GM19043 (cell line): ENCODE results near the gene PPP2R2C.

ENCODE experiments used
- ATAC-seq: cut with Tn5 transposase; IDR thresholded peaks from one replicate; pipeline ENCODE4 v1.9.1; 2021; ENCODE audit warnings: low read depth; ENCODE audit not compliant: unreplicated experiment

PPP2R2C gene

DNA sequence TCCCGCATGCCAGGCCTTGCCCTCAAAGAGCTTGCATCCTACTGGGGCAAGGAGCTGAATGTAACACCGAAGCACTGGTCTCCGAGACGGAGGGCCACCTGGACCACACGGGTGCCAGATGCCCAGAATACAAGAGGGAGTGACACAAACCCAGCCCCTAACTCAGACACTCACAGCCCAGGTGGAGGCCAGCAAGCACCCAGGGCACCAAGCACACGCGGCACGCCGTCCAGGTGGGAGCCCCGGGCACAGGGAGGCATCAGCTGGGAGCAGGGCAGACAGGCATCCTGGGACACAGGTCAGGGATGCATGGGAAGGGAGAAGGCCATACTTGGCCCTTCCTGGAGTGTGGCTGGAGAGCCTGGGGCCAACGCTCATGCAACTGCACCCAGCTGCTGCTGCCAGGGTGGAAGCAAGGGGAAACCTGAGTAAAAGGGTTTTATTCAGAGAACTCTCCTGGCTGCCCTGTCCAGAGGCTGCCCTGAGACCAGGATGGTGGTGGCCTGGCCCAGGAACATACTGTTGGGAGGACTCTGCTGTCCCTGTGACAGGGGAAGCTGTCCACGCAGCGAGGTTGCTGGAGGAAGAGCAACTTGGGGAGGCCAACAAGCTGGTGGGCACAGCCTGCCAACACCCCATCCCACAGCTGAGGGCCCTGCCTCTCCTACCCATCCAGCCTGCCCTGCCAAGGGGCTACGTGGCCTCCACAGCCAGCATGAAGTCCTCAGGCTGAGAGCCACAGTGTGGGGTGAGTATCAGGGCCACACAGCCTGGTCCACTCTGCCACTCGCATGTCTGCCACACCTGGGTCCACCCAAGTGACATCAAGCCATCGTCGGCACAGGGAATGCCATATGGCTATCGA, 22.2 kb upstream of the PPP2R2C start:
- ATAC-seq, result no peak

DNA sequence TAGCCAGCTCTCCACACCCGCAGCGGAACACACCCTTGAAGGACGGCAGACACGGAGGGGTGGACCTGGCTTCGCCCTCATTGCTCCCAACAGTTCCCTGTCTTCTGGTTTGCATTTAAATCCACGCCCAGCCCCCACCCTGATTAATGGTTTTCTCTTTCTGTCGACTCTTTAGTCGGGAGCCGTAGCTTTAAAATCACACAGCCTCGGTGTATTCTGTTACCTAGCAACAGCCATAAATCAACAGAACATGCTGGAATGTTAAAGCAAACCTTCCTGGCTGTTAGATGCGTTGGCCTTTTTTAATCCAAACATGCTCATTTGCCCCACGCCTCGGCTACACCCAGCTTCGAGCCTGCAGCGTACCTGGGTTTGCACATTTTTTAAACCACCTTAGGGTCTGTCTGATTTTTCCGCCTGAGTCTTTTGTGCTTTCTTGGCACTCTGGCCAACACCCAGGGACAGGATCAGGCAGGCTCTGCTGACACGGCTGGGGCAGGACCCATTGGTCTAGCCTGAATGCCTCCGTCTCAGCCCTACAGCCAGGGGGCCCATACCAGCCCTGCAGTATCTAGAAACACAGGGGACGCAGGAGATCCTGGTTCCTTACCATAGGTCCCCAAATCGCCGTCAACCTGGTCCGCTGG, 21.4 kb upstream of the PPP2R2C start:
- ATAC-seq, result no peak

DNA sequence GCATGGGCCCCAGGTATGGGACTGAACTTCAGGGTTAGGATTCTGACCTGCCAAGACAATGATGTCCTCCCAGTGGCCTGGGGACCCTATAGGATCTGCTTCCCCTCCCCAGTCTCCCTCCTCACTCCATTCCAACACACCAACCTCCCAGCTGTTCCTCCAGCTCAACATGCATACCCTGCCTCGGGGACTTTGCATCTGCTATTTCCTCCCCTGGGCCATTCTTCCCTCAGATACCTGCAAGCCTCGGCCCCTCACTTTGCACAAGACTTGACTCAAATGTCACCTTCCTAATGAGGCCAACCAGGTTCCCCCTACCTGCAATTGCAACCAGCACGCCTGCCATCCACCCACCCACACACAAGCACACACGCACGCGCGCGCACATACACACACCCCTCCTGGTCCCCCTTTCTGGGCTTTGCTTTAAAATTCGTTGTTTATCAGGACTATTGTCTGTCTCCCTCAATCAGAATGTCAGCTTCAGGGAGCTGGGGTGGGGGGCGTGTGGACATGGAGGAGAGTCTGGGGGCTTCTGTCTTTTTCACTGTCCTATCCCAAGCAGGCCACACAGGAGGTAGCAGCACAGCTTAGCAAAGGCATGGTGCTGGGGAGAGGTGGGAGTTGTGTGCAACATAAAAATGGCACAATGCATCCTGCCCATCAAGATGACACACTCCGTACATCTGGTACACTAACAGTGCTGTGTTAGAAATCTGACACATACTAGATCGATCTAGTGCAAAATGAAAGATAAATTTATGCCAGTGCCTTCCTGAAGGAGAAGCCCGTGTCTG, 20.6 kb upstream of the PPP2R2C start:
- no peak for ATAC-seq

DNA sequence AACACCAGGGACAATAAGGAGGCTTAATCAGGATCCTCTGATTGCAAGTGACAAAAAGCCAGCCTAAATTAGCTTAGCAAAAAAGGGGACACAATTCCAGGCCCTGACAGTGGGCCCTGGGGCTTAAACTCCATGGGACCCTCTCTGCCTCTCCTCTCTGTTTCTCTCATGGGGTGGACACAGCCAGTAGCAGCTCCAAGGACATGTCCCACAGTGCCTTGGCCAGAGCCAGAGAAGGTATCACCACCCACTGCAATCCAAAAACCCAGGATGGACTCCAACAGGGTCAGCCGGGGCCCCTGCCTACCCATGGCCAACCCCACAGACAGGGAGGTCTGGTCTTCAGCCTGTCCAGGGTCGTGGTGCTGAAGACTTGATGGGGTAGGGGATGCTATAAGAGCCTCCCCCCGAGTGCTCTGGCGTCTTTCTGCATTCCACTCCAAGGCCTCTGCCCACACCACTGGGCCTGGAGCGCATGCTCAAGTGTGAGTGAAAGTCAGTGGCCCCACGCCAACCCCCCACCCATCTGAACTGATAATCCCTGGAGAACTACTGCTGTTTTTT, 19.7 kb upstream of the PPP2R2C start:
- no peak for ATAC-seq

DNA sequence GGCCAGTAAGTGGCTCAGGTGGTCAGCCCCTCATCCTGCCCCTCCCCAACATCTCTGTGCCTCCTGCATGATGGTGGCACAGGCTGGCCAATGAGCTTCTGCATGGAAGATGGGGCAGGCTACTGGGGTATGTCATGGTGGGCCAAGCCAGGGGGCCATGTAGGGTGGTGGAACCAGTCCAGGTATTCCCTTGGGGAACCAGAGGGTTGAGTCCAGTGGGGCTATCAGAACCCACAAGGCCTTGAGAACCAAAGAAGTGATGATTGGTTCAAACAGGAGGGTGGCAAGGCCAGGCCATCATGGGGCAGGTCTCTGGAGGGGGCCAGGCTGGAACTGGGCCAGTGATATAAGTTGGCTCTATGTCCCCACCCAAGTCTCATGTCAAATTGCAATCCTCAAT, 18.8 kb upstream of the PPP2R2C start:
- no peak for ATAC-seq

DNA sequence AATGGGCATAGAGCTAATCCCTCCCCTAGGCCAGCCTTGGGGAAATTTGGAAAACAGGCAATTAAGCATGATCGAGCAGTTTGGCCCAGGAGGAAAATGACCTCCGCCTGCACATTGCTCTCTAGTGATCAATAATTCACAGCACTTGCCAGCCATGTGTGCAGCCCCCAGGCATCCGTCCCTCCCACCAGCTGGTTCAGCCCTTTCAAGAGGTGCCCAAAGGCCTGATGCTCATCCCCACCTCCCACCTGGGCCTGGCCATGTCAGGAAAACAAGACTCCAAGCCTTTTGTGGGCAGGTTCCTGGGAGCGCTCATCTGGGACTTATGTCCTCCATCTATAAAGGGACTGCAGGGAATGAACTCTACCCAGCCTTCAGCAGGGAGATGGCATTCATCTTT, 17.5 kb upstream of the PPP2R2C start:
- ATAC-seq, result no peak

DNA sequence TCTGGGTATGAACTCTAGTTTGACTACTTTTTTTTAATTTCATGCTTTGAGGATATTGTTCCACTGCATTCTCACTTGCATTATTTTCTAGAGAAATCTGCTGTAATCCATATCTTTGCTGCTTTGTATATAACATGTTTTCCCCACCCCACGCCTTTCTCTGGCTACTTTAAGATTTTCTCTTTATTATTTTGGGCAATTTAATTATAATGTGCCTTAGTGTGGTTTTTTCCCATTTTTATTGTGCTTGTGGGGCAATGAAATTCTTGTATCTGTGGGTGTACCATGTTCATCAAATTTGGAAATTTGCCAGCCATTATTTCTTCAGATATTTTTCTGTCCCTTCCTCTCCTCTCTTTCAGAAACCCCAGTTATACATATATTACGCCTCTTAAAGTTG, 15.1 kb upstream of the PPP2R2C start:
- ATAC-seq, result no peak

DNA sequence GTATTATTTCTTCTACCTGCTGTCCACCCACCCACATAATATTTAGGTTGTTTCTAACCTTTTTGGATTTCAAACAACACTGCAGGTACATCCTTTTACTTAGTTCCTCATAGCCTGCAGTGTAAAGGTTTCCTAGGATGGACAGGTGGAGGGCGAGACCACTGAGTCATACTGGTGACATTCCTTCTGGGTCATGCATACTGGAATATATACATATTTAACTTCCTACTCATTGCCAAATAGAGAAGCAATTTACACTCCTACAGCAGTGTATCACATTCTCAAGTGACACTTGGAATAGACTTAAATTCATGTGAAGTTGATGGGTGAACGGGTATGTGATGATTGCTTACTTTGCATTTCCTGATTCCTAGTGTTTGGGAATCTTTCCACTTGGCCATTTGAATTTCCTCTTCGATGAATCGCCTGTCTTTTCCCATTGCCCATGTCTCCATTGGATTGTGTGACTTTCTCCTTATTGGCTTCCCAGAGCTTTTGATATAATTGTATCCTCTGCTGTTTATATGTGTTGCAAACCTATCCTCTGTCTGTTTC, 8.2 kb upstream of the PPP2R2C start:
- no peak for ATAC-seq

DNA sequence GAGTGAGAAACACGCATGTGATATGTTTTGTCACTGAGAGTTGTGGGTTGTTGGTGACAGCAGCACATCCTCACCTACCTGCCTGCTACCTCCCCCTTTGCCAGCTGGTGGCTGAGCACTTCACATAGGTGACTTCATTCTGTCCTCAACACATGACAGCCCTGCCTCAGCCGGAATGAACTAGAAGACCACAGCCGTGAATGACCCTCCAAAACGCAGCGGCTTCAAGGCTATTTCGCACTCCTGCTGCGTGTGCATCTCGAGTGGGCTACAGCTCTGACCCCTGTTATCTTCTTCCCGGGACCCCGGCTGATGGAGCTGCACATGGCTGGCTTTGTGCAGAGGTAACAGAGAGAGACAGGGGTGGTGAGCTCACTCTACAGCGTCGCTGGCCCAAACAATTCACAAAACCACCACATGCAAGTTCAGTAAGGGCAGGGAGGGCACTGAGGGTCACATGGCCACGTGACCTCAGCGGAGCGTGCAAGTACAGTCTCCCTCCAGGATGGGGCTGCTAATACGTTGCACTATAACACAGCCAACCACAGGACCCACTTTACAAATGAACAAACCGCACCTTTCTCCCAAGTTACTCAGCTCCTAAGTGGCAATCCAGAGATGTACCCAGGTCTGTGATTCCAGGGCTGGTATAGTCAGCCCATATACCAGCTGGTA, 6.3 kb upstream of the PPP2R2C start:
- ATAC-seq, result no peak

DNA sequence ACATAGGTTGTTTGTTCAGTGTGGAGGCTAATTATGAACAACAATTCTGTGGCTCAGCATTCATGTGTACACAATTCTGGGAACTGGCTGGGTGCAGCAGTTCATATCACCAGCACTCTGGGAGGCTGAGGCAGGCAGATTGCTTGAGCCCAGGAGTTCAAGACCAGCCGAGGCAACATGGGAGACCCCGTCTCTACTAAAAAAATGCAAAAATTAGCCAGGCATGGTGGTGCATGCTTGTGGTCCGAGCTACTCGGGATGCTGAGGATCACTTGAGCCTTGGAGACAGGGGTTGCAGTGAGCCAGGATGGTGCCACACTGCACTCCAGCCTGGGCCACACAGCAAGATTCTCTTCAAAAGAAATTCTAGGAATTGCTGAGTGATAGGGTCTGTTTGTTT, 4.5 kb upstream of the PPP2R2C start:
- no peak for ATAC-seq

DNA sequence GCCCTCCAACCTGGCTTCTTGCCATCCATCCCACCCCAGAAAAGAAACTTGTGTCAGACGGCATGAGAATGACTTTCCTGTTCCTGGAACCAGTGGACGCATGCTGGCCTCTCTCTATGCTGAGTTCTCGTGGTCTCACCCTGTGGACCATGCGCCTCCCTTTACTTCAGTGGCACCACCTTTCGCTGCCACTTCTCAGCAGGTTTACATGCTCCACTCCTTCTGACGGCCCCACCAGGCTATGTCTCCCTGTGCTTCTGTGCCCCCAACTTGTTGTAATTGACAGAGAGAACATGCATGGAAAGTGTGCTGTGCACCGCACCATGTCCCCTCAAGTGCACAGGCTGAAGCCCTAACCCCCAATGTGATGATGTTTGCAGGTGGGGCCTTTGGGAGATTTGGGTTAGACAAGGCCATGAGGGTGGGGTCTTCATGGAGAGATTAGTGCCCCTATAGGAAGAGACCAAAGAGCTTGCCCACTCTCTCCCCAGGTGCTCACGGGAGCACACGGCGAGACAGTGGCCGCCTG, 3.1 kb upstream of the PPP2R2C start:
- no peak for ATAC-seq

DNA sequence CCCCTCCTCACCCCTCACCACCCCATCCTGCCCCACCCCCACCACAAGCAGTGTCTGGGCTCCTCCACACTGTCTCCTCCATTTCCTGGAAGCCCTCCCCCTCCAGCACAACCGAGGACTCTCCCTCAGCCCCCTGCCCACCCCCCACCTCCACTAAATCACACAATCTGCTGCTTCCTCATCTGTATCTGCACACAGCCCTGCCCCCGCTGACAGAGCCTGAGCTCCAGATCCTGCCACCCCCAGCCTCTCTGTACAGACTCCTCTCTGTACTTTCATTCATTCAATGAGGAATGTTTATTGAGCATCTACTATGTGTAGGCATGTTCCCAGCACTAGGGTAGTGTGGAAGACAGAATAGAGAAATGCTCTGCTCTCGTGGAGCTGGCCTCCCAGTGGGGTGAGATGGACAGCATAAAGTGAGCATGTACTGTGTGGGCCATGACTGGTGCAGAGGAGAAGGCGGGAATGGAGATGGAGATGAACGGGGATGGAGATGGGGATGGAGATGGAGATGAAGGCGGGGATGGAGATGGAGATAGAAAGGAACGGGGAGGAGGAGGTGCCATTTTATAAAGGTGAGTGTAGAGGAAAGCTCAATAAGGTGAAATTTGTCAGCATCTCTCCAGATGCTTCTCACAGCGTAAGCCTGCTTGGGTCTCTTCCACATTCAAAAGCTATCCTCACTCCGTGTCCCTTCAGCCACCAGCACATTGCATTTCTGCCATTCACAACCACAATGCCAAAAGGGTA, 2.5 kb upstream of the PPP2R2C start:
- ATAC-seq, result no peak

DNA sequence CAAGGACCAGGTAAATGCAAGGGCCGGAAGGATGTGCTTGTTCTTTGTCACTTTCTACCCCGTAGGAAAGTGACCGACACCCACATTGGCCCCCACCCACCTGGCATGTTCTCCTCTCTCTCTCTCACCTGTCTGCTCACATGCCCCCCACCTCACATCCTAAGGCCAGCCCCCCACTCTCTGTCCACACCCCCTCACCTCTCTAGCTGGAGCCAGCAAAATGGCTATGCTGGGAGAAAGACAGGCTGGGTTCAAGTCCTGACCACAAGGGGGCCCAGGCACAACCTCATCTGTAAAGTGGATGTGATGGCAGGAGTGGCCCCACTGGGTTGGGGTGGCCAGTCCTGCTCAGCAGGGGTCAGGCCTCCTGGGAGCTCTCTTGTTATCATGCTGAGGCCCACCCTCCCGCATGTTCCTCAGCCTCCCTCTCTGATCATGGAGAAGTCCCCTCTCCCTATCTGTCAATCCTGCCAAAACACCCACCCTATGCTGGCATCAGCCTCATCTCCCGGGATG, 1.7 kb upstream of the PPP2R2C start:
- no peak for ATAC-seq

DNA sequence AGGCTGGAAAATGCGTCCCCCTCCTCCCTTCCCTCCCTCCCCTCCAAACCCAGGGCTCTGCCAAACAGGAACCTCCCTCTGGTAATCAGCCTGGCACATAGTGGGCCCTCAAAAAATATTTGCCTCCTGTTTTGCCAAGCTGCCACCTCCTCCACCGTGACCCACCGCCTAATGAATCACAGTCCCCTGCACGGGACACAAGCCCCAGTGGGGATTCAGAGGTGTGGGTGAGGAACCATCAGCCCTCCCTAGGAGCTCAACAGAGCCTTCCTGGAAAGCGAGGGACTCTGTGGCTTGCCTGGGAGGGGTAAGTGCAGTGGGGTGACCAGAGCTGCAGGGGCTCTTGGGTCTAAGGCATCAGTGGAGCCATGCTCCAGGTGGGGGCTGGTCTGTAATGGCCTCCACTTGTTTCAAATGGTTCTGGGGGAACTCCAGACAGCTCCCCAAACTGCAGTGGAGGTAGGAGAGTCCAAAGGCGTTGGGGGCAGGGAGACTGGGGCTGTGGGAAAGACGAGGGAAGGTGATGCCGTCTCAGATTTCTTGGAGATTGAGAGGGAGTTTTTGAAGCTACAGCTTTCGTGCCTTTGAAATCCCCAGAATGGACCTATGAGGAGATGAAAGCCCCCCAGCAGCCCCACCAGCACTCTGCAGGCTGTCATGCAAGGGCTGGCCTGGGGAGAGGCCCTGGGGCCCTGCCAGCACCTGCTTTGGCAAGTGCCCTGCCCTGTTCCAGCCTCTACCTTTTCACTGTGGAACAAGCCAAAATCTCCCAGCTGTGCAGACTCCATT, 1.0 kb upstream of the PPP2R2C start:
- no peak for ATAC-seq

DNA sequence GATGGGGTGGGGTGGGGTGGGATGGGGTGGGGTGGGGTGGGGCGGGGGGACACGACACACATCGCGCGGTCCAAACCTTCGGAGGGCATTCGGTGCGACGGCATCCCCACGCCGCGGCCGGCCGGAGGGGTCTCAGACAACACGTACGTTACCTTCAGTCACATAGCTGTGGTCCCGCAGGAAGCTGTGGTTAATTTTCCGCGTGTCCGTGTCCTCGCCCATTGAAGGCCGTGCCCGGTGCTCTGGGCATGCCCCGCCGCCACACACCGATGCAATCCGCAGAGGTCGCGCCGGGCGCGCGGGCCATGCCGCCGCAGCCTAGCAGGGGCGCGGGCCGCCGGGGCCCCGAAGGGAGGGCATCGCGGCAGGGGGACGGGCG, 417 bp downstream of the PPP2R2C start:
- no peak for ATAC-seq

DNA sequence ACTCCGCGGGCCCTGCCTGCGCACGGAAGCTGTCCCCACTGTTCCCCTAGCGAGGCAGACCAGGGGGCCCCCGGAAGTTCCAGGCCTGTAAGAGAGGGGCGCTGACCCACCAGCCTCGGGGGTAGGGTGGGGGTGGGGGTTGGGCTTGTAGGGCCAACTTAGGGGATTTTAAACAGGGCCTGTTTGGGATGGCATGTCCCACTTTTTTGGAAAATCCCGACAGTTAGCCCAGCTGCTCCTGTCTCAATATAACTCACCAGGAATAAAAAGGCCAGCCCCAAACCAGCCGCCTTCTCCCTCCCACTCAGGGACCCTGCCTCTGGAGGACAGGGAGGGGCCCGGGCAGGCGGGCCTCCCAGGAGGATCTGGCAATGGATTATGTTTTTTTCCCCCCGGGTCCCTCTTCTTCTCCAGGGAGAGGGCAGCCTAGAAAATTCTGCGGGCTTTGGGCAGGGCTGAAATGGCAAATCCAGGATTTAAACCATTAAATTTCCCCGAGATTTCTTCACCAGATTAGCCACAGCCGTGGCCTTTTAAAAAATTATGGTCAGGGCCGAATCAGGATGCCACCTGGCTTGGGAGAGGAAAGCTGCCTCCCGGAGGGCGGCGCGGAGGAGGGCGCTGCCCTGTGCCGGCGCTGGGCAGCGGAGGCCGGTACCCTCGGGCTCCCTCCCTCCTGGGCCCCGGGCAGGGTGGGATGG, 957 bp downstream of the PPP2R2C start:
- ATAC-seq, result no peak

DNA sequence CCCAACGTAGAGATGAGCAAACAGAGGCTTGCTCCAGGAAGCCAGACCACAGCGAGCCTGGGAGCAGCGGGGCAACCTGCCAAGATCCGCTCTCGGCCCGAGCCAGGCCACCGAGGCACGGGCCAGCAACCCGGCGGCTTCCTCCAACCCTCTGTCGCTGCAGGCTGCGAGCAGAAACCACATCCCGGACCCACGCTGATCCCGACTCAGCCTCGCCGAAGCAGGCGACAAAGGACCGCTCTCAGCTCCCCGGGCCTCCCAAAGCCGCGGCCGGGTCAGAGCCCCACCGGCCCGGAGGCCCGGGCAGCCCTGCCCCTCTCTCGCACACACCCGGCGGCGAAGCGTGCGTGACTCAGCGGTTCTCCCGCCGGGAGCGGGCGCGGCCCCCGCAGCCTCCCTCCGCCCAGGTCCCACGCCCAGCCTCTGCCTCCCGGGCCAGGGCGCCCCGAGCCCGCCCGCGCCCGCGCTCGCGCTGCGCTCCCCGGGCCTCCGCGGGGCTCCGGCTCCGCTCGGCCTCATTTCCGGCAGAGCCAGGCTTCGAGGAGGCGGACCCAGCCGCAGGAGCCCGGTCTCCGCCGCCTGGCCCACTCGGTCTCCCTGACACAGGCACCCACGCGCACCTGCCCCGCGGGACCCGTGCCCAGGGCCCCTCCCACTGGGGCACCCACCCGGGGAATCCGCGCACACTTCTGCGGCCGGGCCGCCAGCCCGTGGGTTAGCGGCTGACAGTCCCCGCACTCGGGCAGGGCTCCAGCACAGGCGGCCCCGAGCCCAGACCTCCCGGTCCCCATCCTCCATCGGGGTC, 1.7 kb downstream of the PPP2R2C start:
- no peak for ATAC-seq
